ENCODE data around the gene COL27A1.

The COL27A1 gene

GRCh38 chr9:114203410-114204140, 48.2 kb downstream of the COL27A1 start:
- no peak for ATAC-seq

GRCh38 chr9:114204265-114204664, 48.9 kb downstream of the COL27A1 start:
- no peak for ATAC-seq
- TF ChIP-seq BACH2 (CRISPR knock-in tag; IDR thresholded peaks at IDR 0.05; ENCODE audit: borderline replicate concordance), result no peak
- TF ChIP-seq ZNF8 (CRISPR knock-in tag; IDR thresholded peaks at IDR 0.05), result no peak
- TF ChIP-seq PATZ1 (CRISPR knock-in tag; IDR thresholded peaks at IDR 0.05; ENCODE audit: borderline replicate concordance), result no peak
- TF ChIP-seq ISL1 (CRISPR knock-in tag; IDR thresholded peaks at IDR 0.05), result no peak
- TF ChIP-seq RARB (CRISPR knock-in tag; IDR thresholded peaks at IDR 0.05), result no peak
- TF ChIP-seq ZFP30 (CRISPR knock-in tag; IDR thresholded peaks at IDR 0.05), result no peak
- TF ChIP-seq ARNTL (CRISPR knock-in tag; IDR thresholded peaks at IDR 0.05; ENCODE audit: borderline replicate concordance, low read depth), result no peak
- TF ChIP-seq ZFP3 (CRISPR knock-in tag; IDR thresholded peaks at IDR 0.05), result no peak
- no peak for TF ChIP-seq ZNF565 (CRISPR knock-in tag; conservative IDR thresholded peaks at IDR 0.05; ENCODE audit: low read depth)
- TF ChIP-seq OSR1 (CRISPR knock-in tag; IDR thresholded peaks at IDR 0.05), result no peak
- no peak for TF ChIP-seq POU6F1 (CRISPR knock-in tag; IDR thresholded peaks at IDR 0.05; ENCODE audit: borderline replicate concordance, low read depth)
- no peak for TF ChIP-seq TSHZ2 (CRISPR knock-in tag; IDR thresholded peaks at IDR 0.05)
- no peak for TF ChIP-seq PPARA (CRISPR knock-in tag; IDR thresholded peaks at IDR 0.05; ENCODE audit: borderline replicate concordance)
- TF ChIP-seq ZC3H10 (CRISPR knock-in tag; IDR thresholded peaks at IDR 0.05), result no peak
- TF ChIP-seq TCF4 (CRISPR knock-in tag; IDR thresholded peaks at IDR 0.05; ENCODE audit: borderline replicate concordance), result no peak

More at GRCh38 chr9:114203410-114204140, 48.2 kb downstream of the COL27A1 start:
- TF ChIP-seq SNAI2 (CRISPR knock-in tag; IDR thresholded peaks at IDR 0.05) (no peak), BACH2 (CRISPR knock-in tag; IDR thresholded peaks at IDR 0.05; ENCODE audit: borderline replicate concordance) (no peak), ZNF565 (CRISPR knock-in tag; conservative IDR thresholded peaks at IDR 0.05; ENCODE audit: low read depth) (no peak), OSR1 (CRISPR knock-in tag; IDR thresholded peaks at IDR 0.05) (no peak), ZNF70 (CRISPR knock-in tag; IDR thresholded peaks at IDR 0.05) (no peak), ZC3H10 (CRISPR knock-in tag; IDR thresholded peaks at IDR 0.05) (no peak), GLIS3 (CRISPR knock-in tag; IDR thresholded peaks at IDR 0.05) (no peak), ZFP3 (CRISPR knock-in tag; IDR thresholded peaks at IDR 0.05) (no peak), PPARA (CRISPR knock-in tag; IDR thresholded peaks at IDR 0.05; ENCODE audit: borderline replicate concordance) (no peak), TSHZ2 (CRISPR knock-in tag; IDR thresholded peaks at IDR 0.05) (no peak), CSDC2 (CRISPR knock-in tag; IDR thresholded peaks at IDR 0.05) (no peak), ZNF8 (CRISPR knock-in tag; IDR thresholded peaks at IDR 0.05) (no peak), CREB5 (CRISPR knock-in tag; IDR thresholded peaks at IDR 0.05; ENCODE audit: low read depth) (no peak), POU6F1 (CRISPR knock-in tag; IDR thresholded peaks at IDR 0.05; ENCODE audit: borderline replicate concordance, low read depth) (no peak)
